ENCODE data around the gene ZNF654.

DNA sequence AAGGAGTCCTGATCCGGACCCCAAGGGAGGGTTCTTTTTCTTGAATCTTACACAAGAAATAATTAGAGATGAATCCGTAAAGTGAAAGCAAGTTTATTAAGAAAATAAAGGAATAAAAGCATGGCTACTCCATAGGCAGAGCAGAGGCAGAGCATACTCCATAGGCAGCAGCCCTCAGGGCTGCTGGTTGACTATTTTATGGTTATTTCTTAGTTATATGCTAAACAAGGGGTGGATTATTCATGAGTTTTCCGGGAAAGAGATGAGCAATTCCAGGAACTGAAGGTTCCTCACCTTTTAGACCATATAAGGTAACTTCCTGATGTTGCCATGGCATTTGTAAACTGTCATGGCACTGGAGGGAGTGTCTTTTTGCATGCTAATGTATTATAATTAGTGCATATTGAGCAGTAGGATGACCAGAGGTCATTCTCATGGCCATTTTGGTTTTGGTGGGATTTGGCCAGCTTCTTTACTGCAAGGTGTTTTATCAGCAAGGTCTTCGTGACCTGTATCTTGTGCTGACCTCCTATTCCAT, 132.9 kb downstream of the ZNF654 start:
- no peak for TF ChIP-seq SP1 (IDR thresholded peaks at IDR 0.05)
- no peak for TF ChIP-seq TARDBP (IDR thresholded peaks at IDR 0.05)
- TF ChIP-seq, protein P1, sequence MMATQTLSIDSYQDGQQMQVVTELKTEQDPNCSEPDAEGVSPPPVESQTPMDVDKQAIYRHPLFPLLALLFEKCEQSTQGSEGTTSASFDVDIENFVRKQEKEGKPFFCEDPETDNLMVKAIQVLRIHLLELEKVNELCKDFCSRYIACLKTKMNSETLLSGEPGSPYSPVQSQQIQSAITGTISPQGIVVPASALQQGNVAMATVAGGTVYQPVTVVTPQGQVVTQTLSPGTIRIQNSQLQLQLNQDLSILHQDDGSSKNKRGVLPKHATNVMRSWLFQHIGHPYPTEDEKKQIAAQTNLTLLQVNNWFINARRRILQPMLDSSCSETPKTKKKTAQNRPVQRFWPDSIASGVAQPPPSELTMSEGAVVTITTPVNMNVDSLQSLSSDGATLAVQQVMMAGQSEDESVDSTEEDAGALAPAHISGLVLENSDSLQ (IDR thresholded peaks at IDR 0.05), result no peak
- no peak for TF ChIP-seq FOXM1 (IDR thresholded peaks at IDR 0.05; ENCODE audit: borderline replicate concordance)
